ENCODE data around the gene ZNF451. TPM values are rescaled to one million over a fixed set of nuclear protein-coding genes. Genes with fewer than 3 reads are reported as not detected.

ZNF451 gene
- total RNA-seq, 1 donor from 2014 or later: 61.0 TPM

DNA sequence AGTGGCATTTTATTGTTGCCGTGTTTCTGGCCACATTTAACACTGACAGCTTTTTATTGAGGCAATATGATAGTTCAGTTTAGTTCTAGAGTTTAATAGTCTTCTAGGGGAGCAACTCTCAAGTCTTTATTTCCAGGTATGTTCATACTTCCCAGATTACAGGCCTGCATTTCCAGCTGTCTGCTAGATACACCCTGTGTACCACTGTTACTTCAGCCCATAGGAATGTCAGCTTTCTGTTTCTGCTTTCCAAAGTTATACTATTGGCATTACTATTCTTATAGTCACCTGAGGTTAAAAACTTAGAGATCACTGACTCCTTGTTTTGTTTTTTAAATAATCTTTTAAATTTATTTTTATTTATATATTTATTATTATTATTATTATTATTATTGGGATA is 7.6 kb downstream of the ZNF451 start:
- Mint-ChIP-seq H3K9me3 (no peaks in the 10 kb centered on the region), H3K4me1 (peaks cover 12% of the 10 kb centered on the region), H3K27me3 (ENCODE audit: low read depth) (no peaks in the 10 kb centered on the region), H3K4me3 (no peak overlapping the region), H3K36me3 (ENCODE audit: low read depth) (peaks cover 35% of the 10 kb centered on the region), H3K27ac (ENCODE audit: unreplicated experiment) (no peak overlapping the region)
- no peak for DNase-seq (ENCODE audit: low read depth, low spot score)
- TF ChIP-seq CTCF (conservative IDR thresholded peaks at IDR 0.05): no peak

DNA sequence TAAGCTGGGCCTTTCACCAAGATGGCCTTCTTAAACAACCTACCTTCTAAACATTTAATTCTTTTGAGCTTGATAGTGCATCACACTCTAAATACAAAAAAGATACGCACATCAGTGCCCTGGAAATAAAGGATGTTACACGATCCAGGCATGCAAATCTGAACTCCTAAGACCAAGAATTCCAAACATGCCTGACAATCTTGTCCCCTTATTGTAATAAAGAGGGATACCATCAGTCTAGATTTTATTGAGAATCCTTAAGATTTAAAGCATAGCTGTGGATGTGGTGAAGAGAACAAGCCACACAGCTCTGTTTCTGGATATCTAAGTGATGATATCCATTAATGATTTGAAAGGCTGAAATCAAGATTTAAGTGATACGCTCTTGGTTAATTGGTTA is 13.0 kb downstream of the ZNF451 start:
- no peak for TF ChIP-seq CTCF (conservative IDR thresholded peaks at IDR 0.05)
- Mint-ChIP-seq H3K9me3 (no peaks in the 10 kb centered on the region), H3K4me3 (no peak overlapping the region), H3K4me1 (no peaks in the 10 kb centered on the region), H3K27me3 (ENCODE audit: low read depth) (no peaks in the 10 kb centered on the region), H3K27ac (ENCODE audit: unreplicated experiment) (no peak overlapping the region), H3K36me3 (ENCODE audit: low read depth) (peaks cover 48% of the 10 kb centered on the region)
- DNase-seq (ENCODE audit: low read depth, low spot score): no peak

DNA sequence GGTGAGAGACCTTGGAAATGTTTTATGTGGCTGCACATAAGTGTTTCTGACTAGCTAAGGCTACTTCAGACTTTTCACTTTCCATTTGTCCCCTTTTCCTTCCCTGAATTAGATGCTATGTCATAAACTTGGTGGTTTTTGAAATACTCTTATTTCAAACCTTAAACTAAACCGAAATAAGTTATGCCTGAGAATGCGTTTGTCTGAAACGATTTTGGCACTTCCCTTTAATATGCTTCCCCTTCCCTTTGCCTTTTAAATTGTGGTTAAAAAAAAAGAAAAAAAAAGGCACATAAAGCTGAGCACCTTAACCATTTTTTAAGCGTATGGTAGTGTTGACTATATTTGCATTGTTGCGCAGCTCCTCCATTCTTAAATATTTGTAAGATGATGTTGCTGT is 14.3 kb downstream of the ZNF451 start:
- Mint-ChIP-seq H3K27me3 (ENCODE audit: low read depth) (no peaks in the 10 kb centered on the region), H3K9me3 (no peaks in the 10 kb centered on the region), H3K4me1 (no peaks in the 10 kb centered on the region), H3K4me3 (no peak overlapping the region), H3K27ac (ENCODE audit: unreplicated experiment) (no peak overlapping the region), H3K36me3 (ENCODE audit: low read depth) (peaks cover 42% of the 10 kb centered on the region)
- no peak for TF ChIP-seq CTCF (conservative IDR thresholded peaks at IDR 0.05)
- DNase-seq (ENCODE audit: low read depth, low spot score): no peak

GRCh38 chr6:57106990-57107389 is 17.0 kb downstream of the ZNF451 start:
- Mint-ChIP-seq H3K27ac (ENCODE audit: unreplicated experiment) (no peak overlapping the region), H3K36me3 (ENCODE audit: low read depth) (peaks cover 20% of the 10 kb centered on the region), H3K9me3 (no peaks in the 10 kb centered on the region), H3K27me3 (ENCODE audit: low read depth) (no peaks in the 10 kb centered on the region), H3K4me3 (no peak overlapping the region), H3K4me1 (no peaks in the 10 kb centered on the region)
- DNase-seq (ENCODE audit: low read depth, low spot score): no peak
- TF ChIP-seq CTCF (conservative IDR thresholded peaks at IDR 0.05): no peak

- peaks cover 12% of the 10 kb centered on the region for H3K36me3 Mint-ChIP-seq (ENCODE audit: low read depth)
- H3K27me3 Mint-ChIP-seq (ENCODE audit: low read depth): no peaks in the 10 kb centered on the region
- no peak for DNase-seq (ENCODE audit: low read depth, low spot score)
- no peak for TF ChIP-seq CTCF (conservative IDR thresholded peaks at IDR 0.05)
- no peak overlapping the region for H3K27ac Mint-ChIP-seq (ENCODE audit: unreplicated experiment)
- H3K4me1 Mint-ChIP-seq: no peaks in the 10 kb centered on the region
- no peaks in the 10 kb centered on the region for H3K9me3 Mint-ChIP-seq
- no peak overlapping the region for H3K4me3 Mint-ChIP-seq
Measured at GRCh38 chr6:57108691-57109090, 18.7 kb downstream of the ZNF451 start.

DNA sequence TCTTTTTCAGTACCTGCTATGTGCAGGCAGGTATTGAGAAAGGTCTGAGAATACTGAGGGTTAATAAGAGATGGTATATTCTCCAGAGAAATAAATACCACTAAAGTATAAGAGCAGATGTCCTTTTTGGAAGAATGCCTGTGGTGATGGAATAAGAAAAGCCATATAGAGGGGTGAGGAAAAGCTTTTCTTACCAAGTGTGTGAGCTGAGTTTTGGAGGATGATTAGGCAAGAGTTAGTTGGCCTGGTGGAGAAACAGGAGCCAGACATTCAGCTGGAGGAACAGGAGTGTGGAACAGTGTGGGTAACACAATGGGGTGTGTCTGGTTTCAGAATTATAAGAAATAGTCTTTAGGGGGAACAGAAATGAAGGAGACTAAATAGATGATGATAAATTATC is 19.9 kb downstream of the ZNF451 start:
- Mint-ChIP-seq H3K4me3 (no peak overlapping the region), H3K27ac (ENCODE audit: unreplicated experiment) (no peak overlapping the region), H3K9me3 (no peaks in the 10 kb centered on the region), H3K36me3 (ENCODE audit: low read depth) (peaks cover 11% of the 10 kb centered on the region), H3K27me3 (ENCODE audit: low read depth) (no peaks in the 10 kb centered on the region), H3K4me1 (no peaks in the 10 kb centered on the region)
- TF ChIP-seq CTCF (conservative IDR thresholded peaks at IDR 0.05): no peak
- no peak for DNase-seq (ENCODE audit: low read depth, low spot score)

All from neural crest cell (in vitro differentiated cells).